Common myeloid progenitor, CD34-positive (primary cell): Measurements from ENCODE around the gene LZTS3.
"Not testable (repeated sequence)": the region's sequence is repeated elsewhere in the genome, so short reads cannot be mapped to it uniquely, and the experiment has no call there.

Experiments
- CTCF ChIA-PET: fragments of 350-600 bp; sonication (Branson Sonifier 250); formaldehyde crosslinking; loops from one replicate; lab custom pipeline; 2021; ENCODE audit warnings: antibody characterized with exemption; lab: Charles Lee
- POLR2A ChIA-PET: fragments of 350-600 bp; sonication (Branson Sonifier 250); formaldehyde crosslinking; loops from one replicate; lab custom pipeline; 2021; ENCODE audit warnings: antibody characterized with exemption; lab: Charles Lee
- DNase-seq, 3 donors: peaks; one replicate each; pipeline versions ENCODE4 v3.0.0 to v3.0.0-alpha.2; 2013
- H3K27ac ChIP-seq, 2 experiments: 1 replicate in 1 of 2; 2 replicates in 1 of 2; pipeline ENCODE4 v1.7.0; 2013; ENCODE audit warnings: inconsistent platforms in 2 of 2, low read length in 2 of 2, mild to moderate bottlenecking in 2 of 2, low read depth in 1 of 2, moderate library complexity in 1 of 2; ENCODE audit not compliant: severe bottlenecking in 2 of 2, insufficient read depth in 1 of 2, poor library complexity in 1 of 2
- H3K27me3 ChIP-seq, 5 experiments: replicated peaks in 2 of 5; 1 replicate in 3 of 5; 2 replicates in 2 of 5; pipeline versions ENCODE4 v1.6.1 to v1.7.0; 2013; ENCODE audit warnings: low read length in 4 of 5, mild to moderate bottlenecking in 2 of 5, moderate library complexity in 2 of 5, inconsistent platforms in 1 of 5; ENCODE audit not compliant: insufficient read depth in 5 of 5, control insufficient read depth in 4 of 5
- H3K36me3 ChIP-seq, 4 experiments: 1 replicate in 2 of 4; 2 replicates in 2 of 4; pipeline versions ENCODE4 v1.6.1 to v1.7.0; 2013; ENCODE audit warnings: low read length in 3 of 4, control low read depth in 1 of 4, mild to moderate bottlenecking in 1 of 4; ENCODE audit not compliant: control insufficient read depth in 4 of 4, insufficient read depth in 4 of 4
- H3K4me1 ChIP-seq, 4 experiments: 1 replicate in 3 of 4; 2 replicates in 1 of 4; pipeline versions ENCODE4 v1.6.1 to v1.7.1; 2013; ENCODE audit warnings: low read length in 3 of 4, mild to moderate bottlenecking in 3 of 4, control low read depth in 1 of 4, inconsistent platforms in 1 of 4, moderate library complexity in 1 of 4; ENCODE audit not compliant: control insufficient read depth in 4 of 4, insufficient read depth in 4 of 4; ENCODE audit errors: control extremely low read depth in 1 of 4
- H3K4me3 ChIP-seq, 7 experiments: 1 replicate in 4 of 7; 2 replicates in 3 of 7; pipeline versions ENCODE4 v1.5.1 to v1.7.0; 2013; ENCODE audit warnings: mild to moderate bottlenecking in 7 of 7, low read length in 6 of 7, moderate library complexity in 6 of 7, inconsistent platforms in 2 of 7, low read depth in 2 of 7, control low read depth in 1 of 7; ENCODE audit not compliant: insufficient read depth in 4 of 7, control insufficient read depth in 1 of 7; ENCODE audit errors: extremely low read depth in 1 of 7
- H3K9me3 ChIP-seq, 5 experiments: 1 replicate in 4 of 5; 2 replicates in 1 of 5; pipeline versions ENCODE4 v1.6.1 to v1.7.1; 2013; ENCODE audit warnings: low read length in 4 of 5, mild to moderate bottlenecking in 2 of 5, inconsistent platforms in 1 of 5, low read depth in 1 of 5, moderate library complexity in 1 of 5; ENCODE audit not compliant: control insufficient read depth in 4 of 5, insufficient read depth in 2 of 5; ENCODE audit errors: control extremely low read depth in 1 of 5
- WGBS: methylation state at CpG from one replicate; pipeline ENCODE4 v1.1.5; 2013; ENCODE audit not compliant: insufficient coverage; 5-methylcytosine and 5-hydroxymethylcytosine counted together

The LZTS3 gene

DNA sequence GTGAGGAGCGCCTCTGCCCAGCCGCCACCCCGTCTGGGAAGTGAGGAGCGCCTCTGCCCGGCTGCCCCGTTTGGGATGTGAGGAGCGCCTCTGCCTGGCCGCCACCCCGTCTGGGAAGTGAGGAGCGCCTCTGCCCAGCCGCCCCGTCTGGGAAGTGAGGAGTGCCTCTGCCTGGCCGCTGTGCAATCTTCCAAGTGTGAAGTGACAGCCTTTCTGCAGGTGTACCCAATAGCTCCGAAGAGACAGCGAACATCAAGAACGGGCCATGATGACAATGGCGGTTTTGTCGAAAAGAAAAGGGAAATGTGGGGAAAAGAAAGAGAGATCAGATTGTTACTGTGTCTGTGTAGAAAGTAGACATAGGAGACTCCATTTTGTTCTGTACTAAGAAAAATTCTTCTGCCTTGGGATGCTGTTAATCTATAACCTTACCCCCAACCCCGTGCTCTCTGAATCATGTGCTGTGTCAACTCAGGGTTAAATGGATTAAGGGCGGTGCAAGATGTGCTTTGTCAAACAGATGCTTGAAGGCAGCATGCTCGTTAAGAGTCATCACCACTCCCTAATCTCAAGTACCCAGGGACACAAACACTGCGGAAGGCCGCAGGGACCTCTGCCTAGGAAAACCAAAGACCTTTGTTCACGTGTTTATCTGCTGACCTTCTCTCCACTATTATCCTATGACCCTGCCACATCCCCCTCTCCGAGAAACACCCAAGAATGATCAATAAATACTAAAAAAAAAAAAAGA lies 47.4 kb downstream of the LZTS3 start:
- H3K27ac ChIP-seq, H3K27me3 ChIP-seq, DNase-seq, POLR2A ChIA-PET, H3K4me3 ChIP-seq, CTCF ChIA-PET: not testable (repeated sequence)
- Histone ChIP-seq H3K9me3 (peaks cover 0 to 15% (median 0%) of the 10 kb centered on the region in 5 experiments), H3K36me3 (peaks cover 0 to 19% (median 13%) of the 10 kb centered on the region in 4 experiments), H3K4me1 (peaks cover 0 to 15% (median 12%) of the 10 kb centered on the region in 4 experiments)
- 92% methylated on average over 13 of the region's 25 CpGs for WGBS

- peaks cover 0 to 19% (median 13%) of the 10 kb centered on the region in 4 experiments for H3K36me3 ChIP-seq
- CTCF ChIA-PET, POLR2A ChIA-PET, H3K27ac ChIP-seq, H3K4me3 ChIP-seq, DNase-seq, H3K27me3 ChIP-seq: not testable (repeated sequence)
- WGBS: 96% methylated on average over 29 of the region's 41 CpGs
- peaks cover 0 to 15% (median 0%) of the 10 kb centered on the region in 5 experiments for H3K9me3 ChIP-seq
- H3K4me1 ChIP-seq: peaks cover 0 to 20% (median 15%) of the 10 kb centered on the region in 4 experiments
Observed at GRCh38 chr20:3124773-3125560, 48.4 kb downstream of the LZTS3 start.

GRCh38 chr20:3124163-3124562 lies 49.2 kb downstream of the LZTS3 start:
- POLR2A ChIA-PET, DNase-seq, H3K4me3 ChIP-seq, H3K27ac ChIP-seq, H3K27me3 ChIP-seq: not testable (repeated sequence)
- CTCF ChIA-PET: interaction anchor here (1.1 to 1.3 kb wide), 2 partner anchors 12 to 55 kb away, joined by 4 read pairs; no protein-coding TSS in a partner anchor
- H3K36me3 ChIP-seq: peaks cover 0 to 19% (median 13%) of the 10 kb centered on the region in 4 experiments
- 89% methylated on average over 7 of the region's 18 CpGs for WGBS
- peaks cover 0 to 20% (median 15%) of the 10 kb centered on the region in 4 experiments for H3K4me1 ChIP-seq
- H3K9me3 ChIP-seq: peaks cover 0 to 15% (median 0%) of the 10 kb centered on the region in 5 experiments

- WGBS: no CpG with 5 or more reads among the region's 1 CpG
- H3K9me3 ChIP-seq: peaks cover 0 to 15% (median 0%) of the 10 kb centered on the region in 5 experiments
- no peak overlapping the region for H3K27ac ChIP-seq
- CTCF ChIA-PET: interaction anchor here (0.6 to 1.3 kb wide), 3 partner anchors 13 to 54 kb away, joined by 3 to 4 read pairs (median 4); no protein-coding TSS in a partner anchor
- peaks cover 0 to 19% (median 15%) of the 10 kb centered on the region in 4 experiments for H3K36me3 ChIP-seq
- H3K4me1 ChIP-seq: peaks cover 0 to 20% (median 15%) of the 10 kb centered on the region in 4 experiments
- POLR2A ChIA-PET: no interaction called here
- H3K4me3 ChIP-seq: no peak overlapping the region
- no peaks in the 10 kb centered on the region for H3K27me3 ChIP-seq
- DNase-seq: no peak
Observed at GRCh38 chr20:3123542-3123941, 49.8 kb downstream of the LZTS3 start.

DNA sequence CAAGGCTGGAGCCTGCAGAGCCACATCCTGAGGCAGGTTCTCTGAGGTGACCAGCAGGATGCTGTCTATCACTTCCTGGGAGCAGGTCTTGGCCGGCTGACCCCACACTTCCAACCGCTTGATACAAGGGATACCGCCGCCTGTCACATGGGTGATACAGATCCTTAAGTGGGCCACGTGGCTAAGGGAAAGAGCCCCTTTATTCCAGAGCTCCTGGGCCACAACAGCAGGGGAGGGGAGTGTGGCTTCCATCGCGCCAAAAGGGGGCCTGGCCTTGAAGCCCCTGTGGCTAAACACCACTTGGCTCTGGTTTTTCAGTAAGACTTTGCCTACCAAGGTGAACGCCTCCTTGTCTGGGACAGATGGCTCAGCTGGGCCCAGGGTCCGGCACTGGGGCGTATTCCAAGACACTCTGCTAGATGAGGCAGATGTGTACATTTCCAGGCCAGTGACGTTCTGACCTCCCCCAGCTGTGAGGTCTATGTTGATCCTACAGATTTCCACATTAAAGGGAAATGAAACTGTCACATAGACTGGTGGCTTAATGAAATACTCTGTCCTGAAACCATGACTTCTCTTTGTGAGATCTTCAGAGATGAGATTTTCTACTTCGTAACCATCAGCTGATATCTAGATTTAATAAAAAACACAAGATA lies 51.3 kb downstream of the LZTS3 start:
- no peak for DNase-seq
- Histone ChIP-seq H3K4me3 (no peak overlapping the region), H3K27ac (peak overlapping the region in 1 of 2 experiments; percentile 25), H3K4me1 (peaks cover 0 to 24% (median 18%) of the 10 kb centered on the region in 4 experiments), H3K36me3 (peaks cover 0 to 19% (median 15%) of the 10 kb centered on the region in 4 experiments), H3K27me3 (no peaks in the 10 kb centered on the region), H3K9me3 (peaks cover 0 to 15% (median 0%) of the 10 kb centered on the region in 5 experiments)
- CTCF ChIA-PET: interaction anchor here (0.8 to 1.4 kb wide), 4 partner anchors 15 to 69 kb away, joined by 3 to 5 read pairs (median 3); no protein-coding TSS in a partner anchor
- 94% methylated on average over 12 of the region's 12 CpGs for whole genome bisulfite sequencing
- POLR2A ChIA-PET: interaction anchor here (1.4 kb wide), 1 partner anchor 37 kb away, joined by 3 read pairs; the partner anchor contains the start of genes FASTKD5 and UBOX5

GRCh38 chr20:3121271-3121911 lies 52.0 kb downstream of the LZTS3 start:
- Histone ChIP-seq H3K4me3 (peak overlapping the region in 2 of 7 experiments; percentile 34 to 45), H3K9me3 (peaks cover 0 to 15% (median 0%) of the 10 kb centered on the region in 5 experiments), H3K36me3 (peaks cover 0 to 19% (median 15%) of the 10 kb centered on the region in 4 experiments), H3K27me3 (no peaks in the 10 kb centered on the region), H3K27ac (peak overlapping the region in 1 of 2 experiments; percentile 25), H3K4me1 (peaks cover 0 to 26% (median 18%) of the 10 kb centered on the region in 4 experiments)
- 63% methylated on average over 11 of the region's 11 CpGs for WGBS
- CTCF ChIA-PET: interaction anchor here (1.1 to 1.6 kb wide), 4 partner anchors 15 to 68 kb away, joined by 3 to 5 read pairs (median 4); no protein-coding TSS in a partner anchor
- POLR2A ChIA-PET: interaction anchor here (0.6 to 1.4 kb wide), 2 partner anchors 38 to 44 kb away, joined by 3 to 6 read pairs; partner anchors contain the start of genes FASTKD5 and UBOX5
- DNase-seq: peak in 2 of 3 donors; percentile 63 to 67
